AG09319 (cell line): ENCODE measurements around the gene POU2AF3.
"Not testable (repeated sequence)": the region's sequence is repeated elsewhere in the genome, so short reads cannot be mapped to it uniquely, and the experiment has no call there.

Source experiments
- DNase-seq: peaks from one replicate; pipeline ENCODE4 v3.0.0-alpha.2; 2010; ENCODE audit warnings: low read depth; ENCODE audit errors: extremely low read depth
- TF ChIP-seq, protein P1 (sequence below): IDR thresholded peaks from 2 replicates; pipeline ENCODE4 v1.5.1; 2011; ENCODE audit warnings: low read depth, mild to moderate bottlenecking, inconsistent platforms, low read length, moderate library complexity

The POU2AF3 gene

DNA sequence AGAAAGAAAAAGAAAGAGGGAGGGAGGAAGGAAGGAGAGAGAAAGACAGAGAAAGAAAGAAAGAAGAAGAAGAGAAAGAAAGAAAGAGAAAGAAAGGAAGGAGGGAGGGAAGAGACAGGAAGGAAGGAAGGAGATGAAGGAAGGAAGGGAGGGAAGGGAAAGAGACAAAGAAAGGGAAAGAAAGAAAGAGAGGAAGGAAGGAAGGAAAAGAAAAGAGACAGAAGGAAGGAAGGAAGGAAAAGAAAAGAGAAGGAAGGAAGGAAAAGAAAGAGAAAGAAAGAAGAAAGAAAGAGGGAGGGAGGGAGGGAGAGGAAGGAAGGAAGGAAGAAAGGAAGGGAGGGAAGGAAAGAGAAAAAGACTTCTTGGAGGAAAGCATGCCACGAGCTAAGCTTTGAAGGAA, 33.7 kb upstream of the POU2AF3 start:
- DNase-seq, result no peak
- TF ChIP-seq, protein P1, sequence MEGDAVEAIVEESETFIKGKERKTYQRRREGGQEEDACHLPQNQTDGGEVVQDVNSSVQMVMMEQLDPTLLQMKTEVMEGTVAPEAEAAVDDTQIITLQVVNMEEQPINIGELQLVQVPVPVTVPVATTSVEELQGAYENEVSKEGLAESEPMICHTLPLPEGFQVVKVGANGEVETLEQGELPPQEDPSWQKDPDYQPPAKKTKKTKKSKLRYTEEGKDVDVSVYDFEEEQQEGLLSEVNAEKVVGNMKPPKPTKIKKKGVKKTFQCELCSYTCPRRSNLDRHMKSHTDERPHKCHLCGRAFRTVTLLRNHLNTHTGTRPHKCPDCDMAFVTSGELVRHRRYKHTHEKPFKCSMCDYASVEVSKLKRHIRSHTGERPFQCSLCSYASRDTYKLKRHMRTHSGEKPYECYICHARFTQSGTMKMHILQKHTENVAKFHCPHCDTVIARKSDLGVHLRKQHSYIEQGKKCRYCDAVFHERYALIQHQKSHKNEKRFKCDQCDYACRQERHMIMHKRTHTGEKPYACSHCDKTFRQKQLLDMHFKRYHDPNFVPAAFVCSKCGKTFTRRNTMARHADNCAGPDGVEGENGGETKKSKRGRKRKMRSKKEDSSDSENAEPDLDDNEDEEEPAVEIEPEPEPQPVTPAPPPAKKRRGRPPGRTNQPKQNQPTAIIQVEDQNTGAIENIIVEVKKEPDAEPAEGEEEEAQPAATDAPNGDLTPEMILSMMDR, result no peak

DNA sequence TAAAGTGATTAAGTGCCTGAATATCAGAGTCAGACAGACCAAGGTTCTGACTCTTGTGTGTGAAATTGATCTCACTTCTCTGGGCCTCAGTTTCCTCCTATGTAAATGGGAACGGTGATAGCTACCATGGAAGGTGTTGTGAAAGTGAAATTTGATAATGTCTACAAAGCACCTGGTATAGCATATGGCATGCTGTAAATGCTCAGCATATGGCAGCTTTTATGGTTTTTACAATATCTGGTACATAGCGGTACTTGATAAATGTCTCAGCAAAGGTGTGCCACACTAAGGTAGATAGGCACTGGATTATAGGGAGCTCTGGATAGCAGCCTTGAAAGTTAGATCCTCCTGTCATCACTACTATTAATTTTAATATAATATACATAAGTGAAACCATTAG, 32.9 kb upstream of the POU2AF3 start:
- TF ChIP-seq, protein P1, result no peak
- no peak for DNase-seq

DNA sequence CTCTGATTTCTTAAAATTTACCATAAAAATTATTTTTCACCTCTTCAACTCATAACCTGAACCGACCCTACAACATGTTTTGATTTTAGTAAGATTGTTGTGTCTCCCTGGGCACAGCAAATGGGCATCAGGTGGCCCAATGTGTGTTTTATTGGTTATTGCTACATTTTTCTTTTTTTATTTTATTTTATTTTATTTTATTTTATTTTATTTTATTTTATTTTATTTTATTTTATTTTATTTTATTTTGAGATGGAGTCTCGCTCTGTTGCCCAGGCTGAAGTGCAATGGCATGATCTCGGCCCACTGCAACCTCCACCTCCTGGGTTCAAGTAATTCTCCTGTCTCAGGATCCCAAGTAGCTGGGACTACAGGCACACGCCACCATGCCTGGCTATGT, 30.0 kb upstream of the POU2AF3 start:
- DNase-seq, result not testable (repeated sequence)

DNA sequence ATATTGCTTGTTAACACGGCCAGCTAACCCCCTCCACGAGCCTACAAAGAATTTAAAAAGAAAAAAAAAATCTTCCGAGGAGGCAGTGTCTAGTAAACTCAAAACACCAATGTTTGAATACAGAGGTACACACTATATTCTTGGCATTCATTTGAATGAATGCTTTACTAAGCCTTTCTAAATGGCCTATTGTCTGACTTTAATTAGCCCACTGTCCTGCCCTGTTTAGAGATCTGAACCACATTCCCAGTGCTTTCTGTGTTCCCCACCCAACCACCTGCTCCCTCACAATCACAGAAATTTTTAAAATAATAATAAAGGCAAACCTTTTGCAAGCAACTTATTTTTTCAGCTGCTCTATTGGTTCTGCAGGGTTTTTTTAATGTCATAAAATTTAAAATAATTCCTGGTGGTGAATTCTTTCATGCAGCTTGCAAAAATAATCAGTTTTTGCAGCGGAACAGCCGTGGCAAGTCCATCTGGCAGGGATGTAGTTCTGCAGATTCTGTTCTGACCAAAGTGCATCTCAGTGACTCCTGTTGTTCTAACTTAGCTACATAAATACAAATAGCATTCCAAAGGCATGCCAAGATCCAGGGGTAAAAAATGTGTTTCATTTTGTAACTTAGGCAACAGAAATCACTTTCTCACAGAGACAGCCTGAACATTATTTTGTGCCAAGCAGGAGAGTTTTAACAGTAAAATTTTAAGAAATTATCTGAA, 29.0 kb upstream of the POU2AF3 start:
- no peak for DNase-seq
- TF ChIP-seq, protein P1, result no peak

DNA sequence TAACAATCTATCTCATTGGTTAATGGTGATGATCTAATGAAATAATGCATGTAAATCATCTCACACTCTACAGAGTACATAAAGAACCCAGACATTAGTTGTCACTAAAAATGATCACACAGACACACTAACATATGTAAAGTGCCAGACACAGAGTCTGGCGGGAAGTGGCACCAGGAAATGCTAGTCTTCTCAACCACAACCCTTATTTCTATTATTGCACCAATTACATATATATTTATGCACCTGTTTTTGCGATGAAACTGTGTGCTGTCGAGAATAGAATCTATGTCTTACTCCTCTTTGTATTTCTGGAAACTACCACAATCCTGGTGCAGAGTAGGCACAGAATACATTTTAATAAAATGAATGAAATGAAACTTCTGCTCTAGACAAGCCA, 25.9 kb upstream of the POU2AF3 start:
- TF ChIP-seq, protein P1, result no peak
- no peak for DNase-seq

DNA sequence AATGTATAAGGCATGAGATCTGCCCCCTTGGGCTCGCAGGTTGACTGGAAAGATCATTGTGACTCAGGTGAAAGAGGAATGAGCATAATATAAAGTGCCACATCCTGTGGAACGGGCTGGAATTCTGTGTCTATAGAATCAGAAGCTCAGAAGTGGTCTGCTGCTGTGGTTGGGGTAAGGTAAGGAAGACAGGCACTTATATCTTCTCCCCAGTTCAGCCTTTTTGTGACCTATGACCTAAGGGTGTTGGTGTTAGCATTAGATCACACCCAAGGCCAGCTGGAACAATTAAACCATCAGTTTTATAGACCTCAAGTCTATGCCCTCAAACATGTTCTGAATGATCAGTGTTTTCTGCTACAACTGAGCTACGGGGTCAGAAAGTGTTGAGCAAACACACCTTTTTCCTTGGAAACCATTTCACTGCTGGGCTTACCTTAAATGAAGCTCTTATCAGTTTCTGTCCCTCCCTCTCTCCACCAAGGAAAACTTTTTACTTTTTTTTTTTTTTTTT, 15.7 kb upstream of the POU2AF3 start:
- DNase-seq, result no peak
- TF ChIP-seq, protein P1, result no peak

DNA sequence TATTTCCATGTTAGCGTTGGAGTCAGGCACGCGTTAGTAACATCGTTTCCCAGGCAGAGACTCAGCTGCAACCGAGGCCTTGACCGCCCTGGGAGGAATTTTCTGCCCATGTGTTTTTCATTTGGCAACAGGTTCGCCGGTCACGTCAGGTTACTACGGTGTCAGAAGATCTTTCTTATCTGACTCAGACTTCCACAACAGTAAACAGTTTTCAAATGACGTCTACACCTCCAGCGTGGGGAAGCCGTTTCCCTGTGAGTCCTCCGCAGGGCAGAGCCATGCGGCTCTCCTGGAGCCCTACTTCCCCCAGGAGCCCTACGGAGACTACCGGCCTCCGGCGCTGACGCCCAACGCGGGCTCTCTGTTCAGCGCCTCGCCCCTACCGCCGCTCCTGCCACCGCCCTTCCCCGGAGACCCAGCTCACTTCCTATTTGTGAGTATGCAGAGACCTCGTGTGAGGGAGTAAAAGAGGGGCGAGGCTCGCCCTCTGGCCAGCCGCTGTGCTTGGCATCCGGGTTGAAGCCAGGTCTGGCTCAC, 14.3 kb upstream of the POU2AF3 start:
- TF ChIP-seq, protein P1, result no peak
- DNase-seq, result no peak
